HG03095 (cell line): ENCODE results near the gene LAG3.

ENCODE experiments used
- ATAC-seq: cut with Tn5 transposase; IDR thresholded peaks from one replicate; pipeline ENCODE4 v1.9.1; 2021; ENCODE audit warnings: moderate library complexity; ENCODE audit not compliant: unreplicated experiment

LAG3 gene

GRCh38 chr12:6821591-6822425 lies 49.5 kb downstream of the LAG3 start, which contains the start of gene GPR162:
TSS of gene GPR162 (plus strand) at chr12:6821821. CDS start at chr12:6823899, 2,078 bp downstream.
- ATAC-seq = no peak

- no peak for ATAC-seq
Measured at GRCh38 chr12:6822426-6823135, 50.3 kb downstream of the LAG3 start.

- ATAC-seq = no peak
Measured at GRCh38 chr12:6823182-6824084, 51.1 kb downstream of the LAG3 start.

- no peak for ATAC-seq
Measured at GRCh38 chr12:6824085-6824775, 51.9 kb downstream of the LAG3 start.

- no peak for ATAC-seq
Measured at GRCh38 chr12:6824901-6825381, 52.6 kb downstream of the LAG3 start.

- ATAC-seq = no peak
Measured at GRCh38 chr12:6825398-6826124, 53.2 kb downstream of the LAG3 start.

- ATAC-seq = no peak
Measured at GRCh38 chr12:6826125-6826733, 53.9 kb downstream of the LAG3 start.

GRCh38 chr12:6826734-6827436 lies 54.6 kb downstream of the LAG3 start:
- no peak for ATAC-seq

GRCh38 chr12:6827437-6827911 lies 55.2 kb downstream of the LAG3 start:
- no peak for ATAC-seq
